Neural cell (in vitro differentiated cells): ENCODE data around the gene DDX41. TPM values are rescaled to one million over a fixed set of nuclear protein-coding genes. Genes with fewer than 3 reads are reported as not detected.

Experiments
- H2AFZ ChIP-seq: fragments of 200-600, 300-800 bp; sonication (generic), shearing (Covaris generic); 2 replicates; pipeline ENCODE4 v1.6.0; 2014; ENCODE audit warnings: low read depth, mild to moderate bottlenecking, antibody characterized with exemption, low read length, moderate library complexity
- H3F3A ChIP-seq: fragments of 200-600 bp; shearing (Covaris generic); 2 replicates; pipeline ENCODE4 v1.6.1; 2016; ENCODE audit warnings: mild to moderate bottlenecking, moderate library complexity, mixed read lengths, antibody characterized with exemption, low read length; ENCODE audit not compliant: insufficient read depth, poor library complexity, severe bottlenecking
- H3K27ac ChIP-seq: fragments of 200-600, 300-800 bp; sonication (generic), shearing (Covaris generic); 2 replicates; pipeline ENCODE4 v1.5.1; 2014; ENCODE audit warnings: mild to moderate bottlenecking, low read length, moderate library complexity
- H3K27me3 ChIP-seq: fragments of 300-800, 200-600 bp; sonication (generic), shearing (Covaris generic); 2 replicates; pipeline ENCODE4 v1.6.0; 2014; ENCODE audit warnings: mild to moderate bottlenecking, low read depth, low read length, moderate library complexity; ENCODE audit not compliant: insufficient read depth
- H3K36me3 ChIP-seq: fragments of 300-800, 200-600 bp; sonication (generic), shearing (Covaris generic); 2 replicates; pipeline ENCODE4 v1.5.1; 2014; ENCODE audit warnings: mild to moderate bottlenecking, antibody characterized with exemption, low read length, moderate library complexity; ENCODE audit not compliant: insufficient read depth
- H3K4me2 ChIP-seq: fragments of 300-800, 200-600 bp; sonication (generic), shearing (Covaris generic); 2 replicates; pipeline ENCODE4 v1.6.0; 2014; ENCODE audit warnings: mild to moderate bottlenecking, low read length
- H3K4me3 ChIP-seq: fragments of 300-800, 200-600 bp; sonication (generic), shearing (Covaris generic); 2 replicates; pipeline ENCODE4 v1.5.1; 2014; ENCODE audit warnings: mild to moderate bottlenecking, low read length, moderate library complexity
- H3K79me2 ChIP-seq: fragments of 200-600 bp; shearing (Covaris generic); replicated peaks from 2 replicates; pipeline ENCODE4 v1.6.0; 2014; ENCODE audit warnings: mild to moderate bottlenecking, low read length, moderate library complexity; ENCODE audit not compliant: insufficient read depth
- H3K9ac ChIP-seq: fragments of 300-800, 200-600 bp; sonication (generic), shearing (Covaris generic); 2 replicates; pipeline ENCODE4 v1.6.1; 2016; ENCODE audit warnings: mild to moderate bottlenecking, low read length, mixed read lengths
- H3K9me2 ChIP-seq: fragments of 200-600 bp; shearing (Covaris generic); 2 replicates; pipeline ENCODE4 v1.6.1; 2016; ENCODE audit warnings: mild to moderate bottlenecking, low read length, mixed read lengths; ENCODE audit not compliant: insufficient read depth
- H3K9me3 ChIP-seq: fragments of 200-600, 300-800 bp; sonication (generic), shearing (Covaris generic); 2 replicates; pipeline ENCODE4 v1.6.1; 2016; ENCODE audit warnings: mild to moderate bottlenecking, mixed run types, low read length, moderate library complexity, mixed read lengths
- H4K20me1 ChIP-seq: fragments of 200-600 bp; shearing (Covaris generic); 2 replicates; pipeline ENCODE4 v1.6.1; 2016; ENCODE audit warnings: mild to moderate bottlenecking, mixed run types; ENCODE audit not compliant: insufficient read depth
- CTCF ChIP-seq: fragments of 450-650 bp; IDR thresholded peaks from 2 replicates; pipeline ENCODE4 v1.5.1; 2014; ENCODE audit warnings: antibody characterized with exemption, mild to moderate bottlenecking, moderate library complexity; ENCODE audit not compliant: poor library complexity, severe bottlenecking
- EP300 ChIP-seq: fragments of 450-650 bp; conservative IDR thresholded peaks from 2 replicates; pipeline ENCODE4 v1.6.1; 2014; ENCODE audit warnings: antibody characterized with exemption, mild to moderate bottlenecking, moderate library complexity; ENCODE audit not compliant: poor library complexity, severe bottlenecking
- EZH2 ChIP-seq: fragments of 200-600, 300-800 bp; shearing (Covaris generic), sonication (generic); IDR thresholded peaks from 2 replicates; pipeline ENCODE4 v1.6.1; 2014; ENCODE audit warnings: antibody characterized with exemption, low read length, borderline replicate concordance, mild to moderate bottlenecking; ENCODE audit not compliant: insufficient read depth, poor library complexity, severe bottlenecking
- MXI1 ChIP-seq: fragments of 450-650 bp; conservative IDR thresholded peaks from 2 replicates; pipeline ENCODE4 v1.6.1; 2014; ENCODE audit warnings: antibody characterized with exemption, mild to moderate bottlenecking; ENCODE audit not compliant: poor library complexity, severe bottlenecking
- POLR2AphosphoS5 ChIP-seq: IDR thresholded peaks from 2 replicates; pipeline ENCODE4 v1.6.1; 2012
- RAD21 ChIP-seq: fragments of 450-650 bp; conservative IDR thresholded peaks from 2 replicates; pipeline ENCODE4 v1.6.1; 2014; ENCODE audit warnings: antibody characterized with exemption, mild to moderate bottlenecking, moderate library complexity
- REST ChIP-seq: IDR thresholded peaks from 2 replicates; pipeline ENCODE4 v1.6.1; 2012; ENCODE audit warnings: borderline replicate concordance
- SMC3 ChIP-seq: fragments of 450-650 bp; conservative IDR thresholded peaks from 2 replicates; pipeline ENCODE4 v1.6.1; 2014; ENCODE audit warnings: antibody characterized with exemption, mild to moderate bottlenecking, moderate library complexity; ENCODE audit not compliant: poor library complexity
- TAF1 ChIP-seq: IDR thresholded peaks from 2 replicates; pipeline ENCODE4 v1.6.1; 2012; ENCODE audit warnings: low read depth
- polyA plus RNA-seq: library from polyadenylated mRNA; depleted of rRNA; stranded (reverse); fragments of >200 nt; gene quantifications from 2 replicates; pipeline ENCODE4 v1.2.3, GENCODE V29; 2014

DDX41 gene
- polyA plus RNA-seq, 1 donor from 2014 or later, result 113 TPM

DNA sequence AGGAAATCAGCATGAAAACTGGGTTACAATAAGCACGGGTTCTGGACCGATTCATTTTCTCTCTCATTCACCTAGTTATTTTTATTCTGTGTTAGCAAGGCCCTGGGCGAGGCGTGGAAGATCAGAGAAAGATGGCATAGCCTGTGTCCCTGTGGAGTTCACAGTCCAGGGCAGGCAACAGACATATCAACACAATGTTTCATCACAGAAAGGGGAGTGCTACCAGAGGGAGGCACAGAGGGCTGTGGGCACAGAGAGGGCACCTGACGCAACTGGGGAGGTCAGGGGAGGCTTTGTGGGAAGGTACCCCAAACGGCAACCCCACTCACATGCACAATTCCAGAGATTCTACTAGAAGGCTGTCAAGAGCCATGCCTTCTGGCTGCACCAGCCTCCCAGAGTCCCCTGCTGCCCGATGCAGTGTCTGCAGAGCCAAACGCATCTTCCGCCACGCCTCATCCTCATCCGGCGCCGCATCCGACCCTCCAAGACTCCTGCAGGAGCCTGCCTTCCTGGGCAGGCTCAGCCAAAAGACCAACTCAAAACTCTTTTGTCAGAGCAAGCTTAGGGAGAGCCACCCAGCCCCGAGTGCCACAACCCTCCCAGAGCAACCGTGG, 36.2 kb upstream of the DDX41 start:
- Histone ChIP-seq H3K27me3 (no peaks in the 10 kb centered on the region), H3K36me3 (peaks cover 2% of the 10 kb centered on the region), H3K9me2 (no peaks in the 10 kb centered on the region), H3K27ac (peak overlapping the region; percentile 70), H3K9ac (peak overlapping the region; percentile 90), H3K9me3 (no peaks in the 10 kb centered on the region), H2AFZ (no peak overlapping the region), H3K4me3 (peak overlapping the region; percentile 75), H4K20me1 (peaks cover 11% of the 10 kb centered on the region), H3K4me2 (peak overlapping the region; percentile 92), H3F3A (no peaks in the 10 kb centered on the region), H3K79me2 (peaks cover 54% of the 10 kb centered on the region)
- TF ChIP-seq RAD21 (no peak), EP300 (no peak), CTCF (no peak), REST (no peak), SMC3 (no peak), TAF1 (no peak), EZH2 (no peak), POLR2AphosphoS5 (no peak), MXI1 (no peak)

GRCh38 chr5:177550122-177550521, 33.4 kb upstream of the DDX41 start:
- H3K27ac ChIP-seq, result no peak overlapping the region
- no peak for TF ChIP-seq EZH2
- no peak for TF ChIP-seq CTCF
- no peak for TF ChIP-seq TAF1
- no peak for TF ChIP-seq MXI1
- TF ChIP-seq RAD21, result no peak
- no peak for TF ChIP-seq SMC3
- no peak for TF ChIP-seq EP300
- TF ChIP-seq REST, result no peak
- TF ChIP-seq POLR2AphosphoS5, result no peak

More at GRCh38 chr5:177550122-177550521, 33.4 kb upstream of the DDX41 start:
- peaks cover 62% of the 10 kb centered on the region for H3K79me2 ChIP-seq
- H3F3A ChIP-seq, result no peaks in the 10 kb centered on the region
- no peaks in the 10 kb centered on the region for H3K9me3 ChIP-seq
- H3K9me2 ChIP-seq, result no peaks in the 10 kb centered on the region
- no peak overlapping the region for H2AFZ ChIP-seq
- H3K9ac ChIP-seq, result no peak overlapping the region
- peaks cover 5% of the 10 kb centered on the region for H3K36me3 ChIP-seq
- H3K4me2 ChIP-seq, result no peak overlapping the region
- no peaks in the 10 kb centered on the region for H3K27me3 ChIP-seq
- peaks cover 14% of the 10 kb centered on the region for H4K20me1 ChIP-seq
- no peak overlapping the region for H3K4me3 ChIP-seq
